HG03095 (cell line): ENCODE measurements around the gene IRX2.

Experiments
- ATAC-seq: cut with Tn5 transposase; IDR thresholded peaks from one replicate; pipeline ENCODE4 v1.9.1; 2021; ENCODE audit warnings: moderate library complexity; ENCODE audit not compliant: unreplicated experiment

Gene IRX2

DNA sequence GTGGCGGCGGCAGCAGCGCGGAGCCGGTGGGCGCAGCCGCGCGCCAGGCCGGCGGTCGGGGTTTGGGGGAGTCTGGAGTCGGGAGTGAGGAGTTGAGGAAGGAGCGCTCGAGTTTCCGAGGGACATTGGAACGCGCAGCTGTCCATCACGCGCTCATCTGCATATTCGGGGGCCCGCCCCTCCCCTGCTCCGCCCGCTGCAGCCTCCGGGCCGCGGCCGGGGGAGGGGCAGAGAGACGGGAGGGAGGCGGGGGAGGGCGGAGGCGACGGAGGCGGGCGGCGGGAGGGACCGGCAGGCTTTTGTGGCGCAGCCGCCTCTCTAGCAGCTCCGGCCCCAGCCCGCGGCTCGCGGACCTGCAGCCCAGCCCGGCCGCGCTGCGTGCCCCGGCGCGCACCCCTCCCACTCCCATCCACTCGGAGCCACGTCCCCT lies at the start of gene IRX2:
Gene IRX2 (minus strand): TSS at position 86 of the 430 bp plus-strand sequence. CDS start 264 bp downstream, outside the sequence.
- no peak for ATAC-seq

GRCh38 chr5:2800035-2800434 lies 48.6 kb upstream of the IRX2 start:
- no peak for ATAC-seq

GRCh38 chr5:2797981-2798380 lies 46.5 kb upstream of the IRX2 start:
- no peak for ATAC-seq

DNA sequence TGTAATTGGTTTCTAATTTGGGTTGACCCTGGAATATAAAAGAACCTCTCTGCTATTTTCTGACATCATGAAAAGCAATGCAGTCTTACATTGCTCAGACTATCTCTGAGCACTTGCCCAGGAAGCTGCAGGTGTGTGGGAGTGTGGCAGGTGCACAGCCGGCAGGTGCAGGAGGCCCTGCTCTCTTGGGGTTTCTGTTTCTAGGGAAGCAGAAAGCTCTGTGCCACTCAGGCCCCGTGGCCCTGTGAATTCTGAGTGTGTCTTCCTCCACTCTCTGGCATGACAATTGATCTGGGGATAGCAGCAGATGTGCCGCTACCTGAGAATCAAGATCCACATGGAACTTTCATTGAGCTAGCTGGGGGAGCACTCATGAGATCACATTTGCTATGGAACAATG lies 45.7 kb upstream of the IRX2 start:
- no peak for ATAC-seq

DNA sequence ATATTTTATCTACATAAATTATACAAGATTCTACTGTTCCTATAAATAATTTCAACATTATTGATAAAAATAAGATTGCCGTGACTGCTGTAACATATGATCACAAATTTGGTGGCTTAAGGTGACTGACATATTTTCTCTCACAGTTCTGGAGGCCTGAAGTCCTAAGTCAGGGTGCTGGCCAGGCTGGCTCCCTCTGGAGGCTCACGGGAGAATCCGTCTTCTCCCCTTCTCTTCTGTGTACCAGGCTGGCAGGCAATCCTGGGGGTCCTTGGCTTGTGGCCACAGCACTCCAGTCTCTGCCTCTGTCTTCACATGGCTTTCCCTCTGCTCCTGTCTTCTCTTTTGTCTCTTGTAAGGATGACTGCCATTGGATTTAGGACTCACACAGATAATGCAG lies 31.7 kb upstream of the IRX2 start:
- ATAC-seq: no peak

DNA sequence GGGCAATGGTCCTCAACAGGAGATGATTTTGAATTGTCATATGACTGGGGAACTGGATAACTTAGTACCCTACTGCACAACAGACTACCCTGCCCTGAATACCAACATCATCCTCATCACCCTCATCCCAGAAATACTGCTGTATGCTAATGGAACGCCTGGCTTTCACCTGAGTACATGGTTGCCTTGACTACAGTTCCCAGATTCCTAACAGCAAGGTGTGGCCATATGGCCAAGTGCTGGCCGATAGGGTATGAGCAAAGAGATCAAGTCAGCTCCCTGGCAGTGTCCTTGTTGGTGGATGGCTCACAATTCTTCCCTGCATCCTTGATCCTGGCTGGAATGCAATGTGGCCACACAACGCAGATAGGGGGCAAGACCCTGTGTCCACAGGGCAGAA lies 31.2 kb upstream of the IRX2 start:
- no peak for ATAC-seq

- no peak for ATAC-seq
These were observed 29.1 kb upstream of the IRX2 start for GRCh38 chr5:2780421-2781171.

GRCh38 chr5:2779459-2779858 lies 28.0 kb upstream of the IRX2 start:
- no peak for ATAC-seq

- no peak for ATAC-seq
These were observed 25.1 kb upstream of the IRX2 start for GRCh38 chr5:2776337-2777302.

- no peak for ATAC-seq
These were observed 21.9 kb upstream of the IRX2 start for GRCh38 chr5:2773327-2773726.

GRCh38 chr5:2767089-2767488 lies 15.6 kb upstream of the IRX2 start:
- ATAC-seq: no peak

GRCh38 chr5:2764581-2764980 lies 13.1 kb upstream of the IRX2 start:
- ATAC-seq: no peak

DNA sequence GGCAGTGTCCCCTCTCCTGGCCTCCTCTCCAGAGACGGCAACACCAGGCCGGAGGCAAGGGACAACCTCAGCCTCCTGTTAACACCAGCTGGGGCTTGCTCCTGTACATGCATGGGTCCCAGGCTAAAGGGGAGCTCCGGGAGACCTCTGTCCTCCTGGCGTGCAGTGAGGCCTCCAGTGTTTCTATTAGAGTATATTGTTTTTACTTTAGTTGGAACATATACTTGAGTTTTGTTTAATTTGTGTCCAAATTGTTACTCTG lies 12.0 kb upstream of the IRX2 start:
- no peak for ATAC-seq

- no peak for ATAC-seq
These were observed 11.5 kb upstream of the IRX2 start for GRCh38 chr5:2762744-2763532.

- ATAC-seq: no peak
These were observed 10.5 kb upstream of the IRX2 start for GRCh38 chr5:2761921-2762488.

DNA sequence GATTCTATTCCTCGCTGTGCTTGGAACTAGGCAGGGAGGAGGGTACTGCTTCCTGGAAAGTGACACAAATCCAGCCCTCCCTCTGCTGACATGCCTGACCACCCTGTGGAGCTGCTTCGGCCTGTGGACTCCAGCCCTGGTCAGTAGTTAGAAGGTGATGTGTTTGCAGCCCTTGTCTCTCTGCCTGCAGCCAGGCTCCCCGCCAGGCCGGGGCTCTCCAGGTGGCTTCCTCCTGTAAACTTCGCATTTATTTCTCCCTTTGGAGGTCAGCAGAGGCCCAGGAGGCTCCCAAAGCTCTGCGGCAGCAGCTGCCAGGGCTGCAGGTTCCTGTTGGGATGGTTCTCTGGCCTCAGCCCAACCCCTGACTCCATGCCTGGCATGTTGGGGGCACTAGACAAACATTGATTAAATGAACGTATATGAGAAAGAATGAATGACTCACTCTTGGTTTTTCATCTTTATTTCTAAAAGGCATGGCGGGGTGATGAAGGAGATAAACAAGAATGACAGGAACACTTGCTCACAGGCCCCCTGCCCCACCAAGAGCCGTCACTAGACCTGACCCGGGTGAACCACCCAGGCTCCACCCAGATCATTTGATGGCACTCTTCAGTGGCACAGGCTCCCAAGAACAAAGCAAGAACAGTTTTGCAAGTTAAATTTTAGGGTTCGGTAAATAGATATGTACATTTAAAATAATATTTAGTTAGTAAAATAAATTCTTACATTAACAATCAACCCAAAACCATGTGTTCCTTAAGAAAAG lies 8.4 kb upstream of the IRX2 start:
- ATAC-seq: no peak

GRCh38 chr5:2759091-2759490 lies 7.6 kb upstream of the IRX2 start:
- ATAC-seq: no peak

- ATAC-seq: no peak
These were observed 7.2 kb upstream of the IRX2 start for GRCh38 chr5:2758632-2759031.

GRCh38 chr5:2757563-2758351 lies 6.3 kb upstream of the IRX2 start:
- ATAC-seq: no peak
